NCI-H2107 treated with DMSO at 0.1 percent for 48 hours (cell line): ENCODE measurements around the gene CD248.
"Not testable (repeated sequence)": the region's sequence is repeated elsewhere in the genome, so short reads cannot be mapped to it uniquely, and the experiment has no call there.

Experiments
- DNase-seq: peaks from one replicate; lab custom pipeline; 2025; ENCODE audit not compliant: unreplicated experiment; lab: John Stamatoyannopoulos, UW

CD248 gene

GRCh38 chr11:66277064-66277463 lies 39.8 kb downstream of the CD248 start:
- DNase-seq, result not testable (repeated sequence)

GRCh38 chr11:66276619-66277018 lies 40.2 kb downstream of the CD248 start:
- not testable (repeated sequence) for DNase-seq

GRCh38 chr11:66275984-66276612 lies 40.7 kb downstream of the CD248 start:
- DNase-seq, result no peak

GRCh38 chr11:66275396-66275795 lies 41.4 kb downstream of the CD248 start:
- DNase-seq, result no peak

- DNase-seq, result no peak
These were observed 42.6 kb downstream of the CD248 start for GRCh38 chr11:66274219-66274618.

GRCh38 chr11:66272596-66272995 lies 44.2 kb downstream of the CD248 start:
- no peak for DNase-seq

- DNase-seq, result no peak
These were observed 45.0 kb downstream of the CD248 start for GRCh38 chr11:66271816-66272215.

GRCh38 chr11:66268952-66269905 lies 47.6 kb downstream of the CD248 start:
- DNase-seq, result no peak

GRCh38 chr11:66268244-66268951 lies 48.4 kb downstream of the CD248 start, which contains the start of gene RAB1B:
Gene RAB1B, plus strand, starts transcription at chr11:66268639. Its CDS starts 41 bp downstream, at chr11:66268680.
- peak; percentile 95 for DNase-seq

- DNase-seq, result no peak
These were observed 49.2 kb downstream of the CD248 start for GRCh38 chr11:66267379-66268243.

- DNase-seq, result no peak
These were observed 49.8 kb downstream of the CD248 start for GRCh38 chr11:66267039-66267378.

GRCh38 chr11:66266378-66267038 lies 50.3 kb downstream of the CD248 start:
- DNase-seq, result no peak

GRCh38 chr11:66265531-66266377 lies 51.1 kb downstream of the CD248 start:
- DNase-seq, result no peak

- no peak for DNase-seq
These were observed 51.9 kb downstream of the CD248 start for GRCh38 chr11:66264914-66265313.
